Transverse colon (tissue), 4 donors: ENCODE measurements around the gene INSL6. TPM values are rescaled to one million over a fixed set of nuclear protein-coding genes. Genes with fewer than 3 reads are reported as not detected.
"Not testable (repeated sequence)": the region's sequence is repeated elsewhere in the genome, so short reads cannot be mapped to it uniquely, and the experiment has no call there.

Experiments
- DNase-seq: peaks from one replicate; pipeline ENCODE4 v3.0.0-alpha.2; 2019
- H3K27ac ChIP-seq, 4 donors: fragments of 200-600 bp; sonication (generic); 2 replicates each; pipeline ENCODE4 v1.5.1; 2016 to 2018; ENCODE audit warnings: inconsistent platforms in 4 of 4
- H3K27me3 ChIP-seq: fragments of 200-600 bp; sonication (generic); 2 replicates; pipeline ENCODE4 v1.5.1; 2017; ENCODE audit warnings: inconsistent platforms
- H3K36me3 ChIP-seq, 4 donors: fragments of 200-600 bp; sonication (generic); 2 replicates each; pipeline ENCODE4 v1.5.1; 2017 to 2019; ENCODE audit warnings: inconsistent platforms in 4 of 4
- H3K4me1 ChIP-seq, 4 donors: fragments of 200-600 bp; sonication (generic); 2 replicates each; pipeline ENCODE4 v1.5.1; 2017 to 2020; ENCODE audit warnings: inconsistent platforms in 4 of 4
- H3K4me3 ChIP-seq, 4 donors: fragments of 200-600 bp; sonication (generic); 1 replicate in 1 of 4; 2 replicates in 3 of 4; pipeline versions ENCODE4 v1.5.1 to v1.6.1; 2017 to 2019; ENCODE audit warnings: inconsistent platforms in 4 of 4
- H3K9me3 ChIP-seq, 2 donors: fragments of 200-600 bp; sonication (generic); 2 replicates each; pipeline ENCODE4 v1.5.1; 2017 to 2019; ENCODE audit warnings: inconsistent platforms in 2 of 2
- EP300 ChIP-seq: sonication (generic); formaldehyde crosslinking; IDR thresholded peaks from one replicate; pipeline ENCODE4 v1.6.1; 2017; ENCODE audit warnings: antibody characterized with exemption, low read depth
- POLR2A ChIP-seq: fragments of 450-650 bp; IDR thresholded peaks from one replicate; pipeline ENCODE4 v1.6.1; 2016; ENCODE audit warnings: antibody characterized with exemption, mild to moderate bottlenecking, moderate library complexity
- POLR2AphosphoS5 ChIP-seq, 3 donors: sonication (generic); formaldehyde crosslinking; IDR thresholded peaks; one replicate each; pipeline ENCODE4 v1.6.1; 2016; ENCODE audit warnings: antibody characterized with exemption in 3 of 3
- WGBS, 2 donors: methylation state at CpG; one replicate each; pipeline ENCODE4 v1.1.5; 2018; ENCODE audit warnings: low coverage in 1 of 2; 5-methylcytosine and 5-hydroxymethylcytosine counted together
- in situ Hi-C, 4 donors: fragments of 200-750 bp; cut with MboI; loops; one replicate each; pipeline versions ENCODE4 v1.15.0 to v1.15.1; 2017; ENCODE audit warnings: low sequenced_read_pairs in 3 of 4, low pct_ligation_motif_present in 1 of 4, low pct_unique_long_range_greater_than_20kb in 1 of 4
- intact Hi-C: fragments of 100-400 bp; cut with DNase I; formaldehyde crosslinking; loops from one replicate; pipeline ENCODE4 v1.15.1; 2023; ENCODE audit warnings: low total_unique reads
- total RNA-seq, 4 donors: library from RNA; depleted of rRNA; stranded (reverse); fragments of >200 nt; gene quantifications; one replicate each; pipeline ENCODE4 v1.1.0, GENCODE V29; 2016
- TF ChIP-seq, protein P1 (sequence below), 5 experiments: fragments of 200-600 bp in 3 of 5; fragments of 450-650 bp in 2 of 5; sonication (generic) in 3 of 5; IDR thresholded peaks; 1 replicate in 2 of 5; 2 replicates in 3 of 5; pipeline ENCODE4 v1.5.1; 2016 to 2017; ENCODE audit warnings: antibody characterized with exemption in 5 of 5, inconsistent platforms in 3 of 5, mild to moderate bottlenecking in 2 of 5, moderate library complexity in 1 of 5

The INSL6 gene
- total RNA-seq, 4 donors from 2014 or later, result not detected

DNA sequence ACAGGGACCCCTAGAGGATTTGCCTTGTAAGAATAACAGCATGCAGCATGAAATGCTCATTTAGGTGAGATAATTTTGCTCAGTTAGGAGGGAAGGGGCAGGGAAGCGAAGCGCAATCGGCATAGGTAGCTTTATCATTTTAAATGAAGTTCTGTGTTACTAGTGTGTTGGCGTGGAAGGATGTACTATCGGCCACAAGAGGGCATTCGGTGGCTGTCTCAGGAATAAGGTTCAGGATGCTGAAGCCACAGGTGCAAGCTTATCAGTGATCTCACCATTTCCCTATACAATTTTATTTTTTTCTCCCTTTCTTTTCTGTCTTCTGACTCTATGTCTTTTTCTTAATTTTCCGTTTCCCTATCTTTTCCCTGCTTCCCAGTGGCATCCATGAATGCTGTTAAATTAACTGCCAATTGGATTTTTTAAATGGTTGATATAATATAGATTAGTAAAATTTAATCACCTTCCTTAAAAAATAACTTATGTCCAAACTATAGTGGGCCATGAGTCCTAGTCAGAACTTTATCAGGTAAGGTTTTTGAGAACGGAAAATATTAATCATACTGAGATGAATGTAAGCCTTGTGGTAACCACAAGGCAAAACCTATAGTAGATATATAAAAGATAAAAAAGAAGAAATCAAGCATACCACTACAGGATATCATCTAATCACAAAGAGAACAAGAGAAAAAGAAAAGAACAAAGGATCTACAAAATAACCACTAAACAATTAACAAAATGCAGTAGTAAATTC is 1.2 kb upstream of the INSL6 start:
- Histone ChIP-seq H3K36me3 (no peaks in the 10 kb centered on the region), H3K27me3 (no peaks in the 10 kb centered on the region), H3K27ac (no peak overlapping the region), H3K4me3 (no peak overlapping the region), H3K4me1 (no peaks in the 10 kb centered on the region), H3K9me3 (no peaks in the 10 kb centered on the region)
- 15 to 23% methylated on average over 6 to 8 of the region's 8 CpGs for WGBS, 2 donors
- in situ Hi-C loops, result loop anchor here (10.0 to 25.0 kb wide), 7 partner anchors 101 to 424 kb away; partner anchors contain the start of gene PLGRKT (in 1 of the 4)
- peak; percentile 46 for DNase-seq
- intact Hi-C loops, result no loop called here
- TF ChIP-seq POLR2AphosphoS5 (IDR thresholded peaks at IDR 0.05), result no peak
- TF ChIP-seq, protein P1, sequence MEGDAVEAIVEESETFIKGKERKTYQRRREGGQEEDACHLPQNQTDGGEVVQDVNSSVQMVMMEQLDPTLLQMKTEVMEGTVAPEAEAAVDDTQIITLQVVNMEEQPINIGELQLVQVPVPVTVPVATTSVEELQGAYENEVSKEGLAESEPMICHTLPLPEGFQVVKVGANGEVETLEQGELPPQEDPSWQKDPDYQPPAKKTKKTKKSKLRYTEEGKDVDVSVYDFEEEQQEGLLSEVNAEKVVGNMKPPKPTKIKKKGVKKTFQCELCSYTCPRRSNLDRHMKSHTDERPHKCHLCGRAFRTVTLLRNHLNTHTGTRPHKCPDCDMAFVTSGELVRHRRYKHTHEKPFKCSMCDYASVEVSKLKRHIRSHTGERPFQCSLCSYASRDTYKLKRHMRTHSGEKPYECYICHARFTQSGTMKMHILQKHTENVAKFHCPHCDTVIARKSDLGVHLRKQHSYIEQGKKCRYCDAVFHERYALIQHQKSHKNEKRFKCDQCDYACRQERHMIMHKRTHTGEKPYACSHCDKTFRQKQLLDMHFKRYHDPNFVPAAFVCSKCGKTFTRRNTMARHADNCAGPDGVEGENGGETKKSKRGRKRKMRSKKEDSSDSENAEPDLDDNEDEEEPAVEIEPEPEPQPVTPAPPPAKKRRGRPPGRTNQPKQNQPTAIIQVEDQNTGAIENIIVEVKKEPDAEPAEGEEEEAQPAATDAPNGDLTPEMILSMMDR (IDR thresholded peaks at IDR 0.05), result peak; percentile 53 to 78 (median 67)

DNA sequence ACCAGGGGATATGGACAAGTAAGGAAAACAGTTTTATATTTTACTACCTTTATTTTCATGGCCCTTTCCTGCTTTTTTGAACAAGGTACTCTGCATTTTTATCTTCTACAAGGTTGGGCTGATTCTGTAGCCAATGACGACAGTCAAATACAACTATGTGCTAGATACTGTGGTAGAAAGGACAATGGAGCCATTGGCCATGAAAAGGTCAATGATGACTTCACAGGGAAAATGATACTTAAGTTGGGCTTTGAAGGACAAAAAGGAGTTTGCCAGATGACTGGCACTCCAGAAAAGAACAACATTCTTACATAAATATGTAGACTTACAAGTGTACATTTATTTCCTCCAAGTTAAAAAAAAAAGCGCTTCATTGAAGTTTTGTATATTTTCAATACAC is 663 bp downstream of the INSL6 start:
- in situ Hi-C loops (loop anchor here (10.0 to 25.0 kb wide), 7 partner anchors 103 to 422 kb away; partner anchors contain the start of gene PLGRKT (in 1 of the 4)), intact Hi-C loops (no loop called here)
- Histone ChIP-seq H3K27ac (no peak overlapping the region), H3K36me3 (no peaks in the 10 kb centered on the region), H3K4me1 (no peaks in the 10 kb centered on the region), H3K27me3 (no peaks in the 10 kb centered on the region), H3K9me3 (no peaks in the 10 kb centered on the region), H3K4me3 (no peak overlapping the region)
- no peak for DNase-seq
- 80 to 96% methylated on average over 1 to 2 of the region's 2 CpGs for WGBS, 2 donors
- no peak for TF ChIP-seq EP300
- TF ChIP-seq POLR2AphosphoS5 (IDR thresholded peaks at IDR 0.05), result no peak
- TF ChIP-seq, protein P1 (IDR thresholded peaks at IDR 0.05), result no peak

DNA sequence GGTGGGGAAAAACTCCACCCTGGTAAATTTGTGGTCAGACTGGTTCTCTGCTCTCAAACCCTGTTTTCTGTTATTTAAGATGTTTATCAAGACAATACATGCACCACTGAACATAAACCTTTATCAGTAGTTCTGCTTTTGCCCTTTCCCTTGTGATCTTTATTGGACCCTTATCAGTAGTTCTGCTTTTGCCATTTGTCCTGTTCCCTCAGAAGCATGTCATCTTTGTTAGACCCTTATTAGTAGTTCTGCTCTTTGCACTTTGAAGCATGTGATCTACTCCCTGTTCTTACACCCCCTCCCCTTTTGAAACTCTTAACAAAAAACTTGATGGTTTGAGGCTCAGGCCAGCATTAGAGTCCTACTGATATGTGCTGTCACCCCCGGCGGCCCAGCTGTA is 4.8 kb downstream of the INSL6 start:
- H3K4me3 ChIP-seq, H3K4me1 ChIP-seq, DNase-seq, H3K27me3 ChIP-seq, H3K36me3 ChIP-seq, H3K27ac ChIP-seq, H3K9me3 ChIP-seq, intact Hi-C loops: not testable (repeated sequence)
- in situ Hi-C loops, result loop anchor here (10.0 to 25.0 kb wide), 7 partner anchors 107 to 418 kb away; partner anchors contain the start of gene PLGRKT (in 1 of the 4)
- 82 to 92% methylated on average over 2 of the region's 2 CpGs for WGBS, 2 donors

DNA sequence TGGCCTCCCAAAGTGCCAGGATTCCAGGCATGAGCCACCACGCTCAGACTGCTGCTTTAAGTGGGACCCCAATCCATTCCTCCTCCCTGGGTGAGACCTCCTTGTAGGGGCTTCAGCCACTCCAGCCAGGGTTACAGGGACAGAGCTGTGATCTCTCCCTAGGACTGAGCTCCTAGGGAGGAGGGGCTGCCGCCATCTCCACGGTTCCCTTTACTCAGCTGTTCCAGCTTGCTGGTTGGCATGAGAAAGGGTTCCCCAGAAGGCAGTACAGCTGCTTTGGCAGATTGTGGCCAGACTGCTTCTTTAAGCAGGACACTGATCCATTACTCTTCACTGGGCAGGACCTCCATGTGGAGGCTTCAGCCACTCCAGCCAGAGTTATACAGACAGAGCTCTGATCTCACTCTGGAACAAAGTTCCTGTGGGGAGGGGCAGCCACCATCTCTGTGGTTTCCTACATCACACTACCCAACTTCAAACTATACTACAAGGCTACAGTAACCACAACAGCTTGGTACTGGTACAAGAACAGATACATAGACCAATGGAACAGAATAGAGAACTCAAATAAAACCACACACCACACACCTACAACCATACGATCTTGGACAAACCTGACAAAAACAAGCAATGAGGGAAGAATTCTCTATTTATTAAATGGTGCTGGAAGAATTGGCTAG is 7.2 kb downstream of the INSL6 start:
- TF ChIP-seq POLR2AphosphoS5 (IDR thresholded peaks at IDR 0.05) (no peak), POLR2A (no peak), EP300 (no peak)
- TF ChIP-seq, protein P1 (IDR thresholded peaks at IDR 0.05), result no peak
- in situ Hi-C loops (loop anchor here in 2 of 4 donors (25.0 kb wide), 5 partner anchors 109 to 416 kb away; partner anchors contain the start of gene PLGRKT (in 1 of the 2)), intact Hi-C loops (no loop called here)
- Histone ChIP-seq H3K36me3 (no peaks in the 10 kb centered on the region), H3K4me3 (no peak overlapping the region), H3K27me3 (no peaks in the 10 kb centered on the region), H3K9me3 (no peaks in the 10 kb centered on the region), H3K4me1 (no peaks in the 10 kb centered on the region), H3K27ac (no peak overlapping the region)
- DNase-seq, result no peak
- WGBS, 2 donors, result 38 to 83% methylated on average over 1 to 4 of the region's 4 CpGs
